Right hindlimb (tissue), 1 donor: ENCODE measurements around the gene FAM168A.

Experiments
- DNase-seq: peaks from one replicate; pipeline ENCODE4 v3.0.0-alpha.2; 2018

FAM168A gene

GRCh38 chr11:73397468-73398131 lies 200.3 kb downstream of the FAM168A start:
- no peak for DNase-seq

GRCh38 chr11:73396985-73397384 lies 200.9 kb downstream of the FAM168A start:
- no peak for DNase-seq

GRCh38 chr11:73396251-73396930 lies 201.5 kb downstream of the FAM168A start:
- no peak for DNase-seq

DNA sequence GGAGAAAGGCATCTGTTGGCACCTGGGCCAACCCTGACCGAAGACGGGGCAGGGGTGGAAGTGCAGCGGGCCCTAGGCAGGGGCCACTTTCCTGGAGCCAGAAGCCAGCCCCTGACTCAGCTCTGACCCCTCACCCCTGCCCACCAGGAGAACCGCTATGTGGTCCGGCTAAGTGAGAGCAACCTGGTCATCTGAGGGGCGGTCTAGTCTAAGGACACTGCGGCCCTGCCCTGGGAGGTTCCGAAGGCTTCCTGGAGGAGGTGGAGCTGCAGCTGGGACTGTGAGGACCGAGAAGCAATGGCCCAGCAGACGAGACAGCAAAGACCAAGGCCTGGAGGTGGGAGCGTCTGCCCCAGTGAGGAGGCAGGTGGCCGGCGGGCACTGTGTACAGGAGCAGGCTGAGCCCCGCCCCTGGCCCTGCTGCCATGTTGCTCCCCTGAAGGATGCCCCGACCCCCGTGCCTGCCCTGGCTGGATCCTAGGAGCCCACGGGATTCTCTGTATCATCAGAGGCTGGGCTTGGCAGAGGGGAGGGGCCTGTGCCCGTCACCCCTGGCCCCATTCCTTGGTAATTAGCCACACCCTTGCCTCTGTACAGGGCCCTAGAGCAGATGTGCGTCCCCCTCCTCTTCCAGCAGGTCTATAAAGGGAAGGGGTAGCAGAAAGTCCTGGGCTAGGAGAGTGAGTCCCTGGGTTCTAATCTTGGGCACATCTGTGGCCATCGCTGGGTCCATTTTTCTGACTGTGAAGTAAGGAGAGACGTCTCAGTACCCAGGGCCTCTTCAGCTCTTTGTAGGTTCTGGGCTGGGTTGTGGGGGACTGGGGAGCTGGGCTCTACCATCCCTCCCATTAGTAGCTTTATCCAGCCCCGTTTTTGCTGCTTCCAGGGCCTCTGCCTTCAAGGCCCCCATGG lies 202.4 kb downstream of the FAM168A start:
- DNase-seq = peak; percentile 18

GRCh38 chr11:73394416-73395296 lies 203.3 kb downstream of the FAM168A start:
- no peak for DNase-seq

DNA sequence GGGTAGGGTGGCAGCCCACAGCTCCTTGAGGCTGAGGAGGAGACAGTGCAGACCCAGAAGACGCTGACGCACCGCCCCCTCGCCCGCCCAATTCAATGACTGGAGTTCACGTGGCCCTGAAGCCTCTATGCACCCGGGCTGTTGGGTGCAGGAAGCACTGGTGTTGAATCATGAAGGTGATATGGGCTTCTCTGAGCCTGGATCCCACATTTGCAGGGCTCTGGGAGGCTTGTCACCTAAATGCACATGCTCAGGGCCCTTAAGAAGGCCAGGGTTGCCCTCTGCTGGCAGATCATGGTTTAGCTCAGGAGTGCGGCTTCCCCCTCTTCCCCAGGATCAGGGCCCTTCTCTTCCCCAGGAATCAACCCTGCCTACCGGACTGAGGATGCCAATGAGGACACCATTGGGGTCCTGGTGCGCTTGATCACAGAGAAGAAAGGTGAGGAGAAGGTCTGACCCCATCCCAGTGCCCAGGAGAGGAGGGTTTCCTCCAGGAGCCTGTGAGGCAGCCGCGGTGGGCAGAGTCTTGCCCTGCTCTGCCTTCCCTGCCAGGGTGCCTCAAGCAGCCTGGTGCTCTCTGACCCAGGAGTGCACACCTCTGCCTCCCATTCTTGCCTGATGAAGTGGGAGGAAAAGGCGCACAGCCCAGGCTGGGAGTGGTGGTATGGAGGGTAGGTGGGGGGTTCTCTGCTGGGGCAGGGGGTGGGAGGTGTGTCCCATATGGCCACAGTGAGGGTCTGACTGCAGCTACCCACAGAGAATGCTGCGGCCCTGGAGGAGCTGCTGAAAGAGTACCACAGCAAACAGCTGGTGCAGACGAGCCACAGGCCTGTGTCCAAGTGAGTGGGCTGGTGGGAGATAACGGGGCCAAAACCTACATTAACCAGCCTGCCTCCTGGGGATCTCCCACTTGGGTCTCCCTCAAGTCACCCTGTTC lies 204.2 kb downstream of the FAM168A start:
- DNase-seq = peak; percentile 74

GRCh38 chr11:73393011-73393380 lies 204.9 kb downstream of the FAM168A start:
- no peak for DNase-seq

GRCh38 chr11:73392108-73393010 lies 205.6 kb downstream of the FAM168A start:
- DNase-seq = no peak

DNA sequence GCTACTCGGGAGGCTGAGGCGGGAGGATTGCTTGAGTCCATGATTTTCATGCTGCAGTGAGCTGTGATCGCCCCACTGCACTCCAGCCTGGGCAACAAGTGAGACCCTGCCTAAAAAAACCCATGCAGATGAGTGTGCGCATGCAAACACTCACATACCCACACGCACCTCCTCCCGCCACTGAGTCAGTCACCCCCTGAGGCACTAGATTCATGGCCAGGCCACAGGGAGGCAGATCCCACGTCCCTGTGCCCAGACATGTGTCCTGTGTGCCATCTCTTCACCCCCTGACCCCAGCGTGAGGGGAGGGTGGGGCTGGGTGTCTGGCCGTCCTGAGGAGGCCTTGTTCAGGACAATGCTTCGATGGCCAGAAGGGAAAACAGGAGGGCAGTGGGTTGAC lies 206.2 kb downstream of the FAM168A start:
- no peak for DNase-seq

DNA sequence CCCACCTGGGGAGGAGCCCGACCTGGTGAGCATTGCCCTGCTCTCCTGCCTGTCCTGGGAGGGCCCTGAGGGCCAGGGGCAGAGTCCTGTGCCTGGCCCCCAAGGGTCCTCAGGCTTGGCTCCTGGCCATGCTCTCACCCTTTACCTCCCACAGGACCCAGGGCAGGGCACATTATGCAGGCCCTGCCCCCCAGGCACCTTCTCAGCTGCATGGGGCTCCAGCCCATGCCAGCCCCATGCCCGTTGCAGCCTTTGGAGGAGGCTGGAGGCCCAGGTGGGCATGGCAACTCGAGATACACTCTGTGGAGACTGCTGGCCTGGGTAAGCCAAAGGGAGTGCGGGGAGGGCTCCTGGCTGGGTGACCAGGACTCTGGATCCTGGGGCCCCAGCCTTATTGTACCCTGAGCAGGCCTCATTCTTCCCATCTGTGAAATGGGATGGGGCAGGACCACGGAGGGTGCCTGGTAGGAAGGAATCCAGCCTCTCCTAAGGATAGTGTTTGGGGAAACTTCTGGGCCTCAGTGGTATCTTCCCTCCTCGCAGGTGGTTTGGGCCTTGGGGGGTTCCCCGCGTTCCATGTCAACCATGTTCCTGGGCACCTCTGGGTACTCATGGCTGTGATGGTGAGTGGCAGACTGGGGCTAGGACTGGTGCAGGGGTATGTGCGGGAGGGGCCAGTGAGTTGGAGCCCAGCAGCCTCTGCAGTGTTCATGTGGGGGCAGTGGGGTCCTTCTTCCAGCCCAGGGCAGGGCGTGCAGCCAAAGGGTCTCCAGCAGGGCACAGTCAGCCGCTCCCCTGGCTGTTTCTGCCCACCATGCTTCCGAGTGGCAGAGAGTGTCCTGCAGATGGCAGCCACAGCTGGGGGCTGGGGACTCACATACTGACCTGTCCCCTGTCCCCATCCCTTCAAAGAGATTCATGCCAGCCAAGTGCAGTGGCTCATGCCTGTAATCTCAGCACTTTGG lies 207.0 kb downstream of the FAM168A start:
- no peak for DNase-seq

- DNase-seq = no peak
Measured at GRCh38 chr11:73389916-73390315, 208.0 kb downstream of the FAM168A start.

DNA sequence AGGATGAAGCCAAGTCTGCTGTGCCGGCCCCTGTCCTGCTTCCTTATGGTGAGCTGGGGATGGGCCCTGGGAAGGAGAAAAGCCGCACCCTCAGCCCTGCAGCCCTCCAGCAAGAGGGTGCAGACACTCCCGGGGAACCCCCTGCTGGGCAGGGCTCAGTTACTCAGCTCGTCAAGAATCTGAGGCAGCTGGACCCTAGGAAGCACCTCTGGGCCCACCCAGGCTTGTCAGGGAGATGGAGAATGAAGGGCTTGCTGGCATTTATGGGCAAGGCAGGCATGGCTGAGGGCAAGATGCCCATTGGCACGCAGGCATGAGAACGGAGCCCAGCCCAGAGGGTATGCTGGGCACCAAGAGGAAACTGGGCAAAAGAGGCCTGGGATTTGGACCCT lies 208.8 kb downstream of the FAM168A start:
- DNase-seq = no peak

DNA sequence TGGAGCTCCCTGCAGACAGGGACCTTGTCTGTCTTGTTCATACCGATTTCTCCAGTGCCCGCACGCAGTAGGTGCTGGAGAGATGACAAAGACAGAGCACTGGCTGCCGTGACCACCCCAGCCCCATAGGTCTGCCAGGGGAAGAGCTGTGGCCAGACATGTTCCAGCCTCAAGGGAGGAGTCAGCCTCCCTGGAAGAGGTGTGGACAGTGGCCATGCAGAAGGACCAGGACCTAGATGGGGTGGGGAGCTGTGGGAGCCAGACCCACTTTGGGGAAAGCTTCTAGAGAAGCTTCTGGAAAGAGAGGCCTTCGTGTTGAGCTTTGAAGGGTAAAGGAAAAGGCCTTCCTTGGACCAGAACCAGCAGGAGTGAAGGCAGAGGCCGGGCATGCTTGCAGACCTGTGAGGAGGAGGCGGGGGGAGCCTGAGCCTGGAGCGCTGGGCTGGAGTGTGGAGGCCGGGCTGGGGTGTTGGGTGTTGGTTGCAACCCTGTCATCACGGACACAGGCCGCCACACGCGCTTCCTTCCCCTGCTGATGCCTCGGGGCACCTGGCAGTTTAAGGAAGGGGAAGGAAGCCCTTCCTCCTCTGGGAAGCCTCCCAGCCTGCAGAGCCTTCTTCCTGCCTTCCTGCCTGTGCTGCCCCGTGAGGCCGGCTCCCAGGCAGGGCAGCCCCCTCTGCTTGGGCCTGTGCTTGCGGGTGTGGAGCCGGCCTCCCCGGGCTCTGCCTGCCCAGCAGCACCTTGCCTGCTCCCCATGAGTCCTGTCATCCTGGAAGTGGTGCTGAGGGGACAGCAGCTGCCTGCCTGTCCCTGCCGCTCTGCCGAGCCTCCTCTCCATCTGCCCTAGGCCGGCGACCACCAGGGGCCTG lies 209.4 kb downstream of the FAM168A start:
- DNase-seq = no peak

- DNase-seq = no peak
Measured at GRCh38 chr11:73387594-73388264, 210.2 kb downstream of the FAM168A start.

- DNase-seq = no peak
Measured at GRCh38 chr11:73386546-73386945, 211.4 kb downstream of the FAM168A start.

DNA sequence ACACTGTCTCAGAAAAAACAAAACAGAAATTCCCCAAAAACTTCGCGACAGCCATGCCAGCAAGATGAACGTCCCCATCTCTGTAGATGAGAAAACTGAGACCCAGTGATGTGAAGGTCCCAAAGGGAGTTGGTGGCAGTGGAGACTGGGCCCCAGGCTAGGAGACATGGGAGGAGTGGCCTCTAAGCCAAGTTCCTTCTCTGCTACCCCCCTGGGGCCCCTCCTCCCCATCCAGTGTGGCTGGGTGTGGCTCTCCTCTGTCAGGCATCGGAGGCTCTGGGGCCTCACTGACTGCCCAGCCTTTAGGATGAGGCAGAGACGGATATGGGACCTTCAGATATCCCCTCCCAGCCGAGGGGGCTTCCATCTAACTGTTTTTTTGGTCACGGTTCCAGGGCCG lies 211.9 kb downstream of the FAM168A start:
- no peak for DNase-seq

- DNase-seq = peak; percentile 63
Measured at GRCh38 chr11:73384872-73385689, 212.8 kb downstream of the FAM168A start.
